ENCODE measurements around the gene CHD9NB. TPM values are rescaled to one million over a fixed set of nuclear protein-coding genes. Genes with fewer than 3 reads are reported as not detected.
A peak's percentile ranks its signal among the peaks of the same experiment; 100 is the strongest.

The CHD9NB gene
- 12.3 TPM for total RNA-seq (ENCODE audit: insufficient read depth, low replicate concordance)

- peak; percentile 79 for DNase-seq (ENCODE audit: low spot score)
Measured at GRCh38 chr16:53052519-53053501, at the start of gene CHD9NB. CHD9NB (minus strand) TSS chr16:53052897; CDS start chr16:53044158, 8,739 bp downstream.

GRCh38 chr16:53100889-53101288 lies 48.2 kb upstream of the CHD9NB start:
- no peak for DNase-seq (ENCODE audit: low spot score)

- no peak for DNase-seq (ENCODE audit: low spot score)
Measured at GRCh38 chr16:53100131-53100748, 47.5 kb upstream of the CHD9NB start.

- peak; percentile 95 for DNase-seq (ENCODE audit: low spot score)
Measured at GRCh38 chr16:53099318-53100130, 46.8 kb upstream of the CHD9NB start.

- peak; percentile 93 for DNase-seq (ENCODE audit: low spot score)
Measured at GRCh38 chr16:53098526-53099317, 46.0 kb upstream of the CHD9NB start.

DNA sequence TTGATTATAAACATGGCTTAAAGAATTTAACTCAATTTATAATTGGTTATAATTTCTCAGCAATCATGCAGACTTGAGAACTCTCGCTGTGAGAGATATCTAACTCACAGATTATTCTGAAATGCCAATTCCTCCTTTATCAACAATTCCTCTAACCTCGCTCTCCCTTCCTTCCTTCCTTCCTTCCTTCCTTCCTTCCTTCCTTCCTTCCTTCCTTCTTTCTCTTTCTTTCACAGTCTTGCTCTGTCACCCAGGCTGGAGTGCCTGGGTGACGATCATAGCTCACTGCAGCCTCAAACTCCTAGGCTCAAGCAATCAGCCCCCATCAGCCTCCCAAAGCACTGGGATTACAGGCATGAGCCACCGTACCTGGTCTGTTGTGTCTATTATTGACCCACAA lies 44.5 kb upstream of the CHD9NB start:
- DNase-seq (ENCODE audit: low spot score): no peak

GRCh38 chr16:53094013-53094630 lies 41.4 kb upstream of the CHD9NB start:
- peak; percentile 36 for DNase-seq (ENCODE audit: low spot score)

DNA sequence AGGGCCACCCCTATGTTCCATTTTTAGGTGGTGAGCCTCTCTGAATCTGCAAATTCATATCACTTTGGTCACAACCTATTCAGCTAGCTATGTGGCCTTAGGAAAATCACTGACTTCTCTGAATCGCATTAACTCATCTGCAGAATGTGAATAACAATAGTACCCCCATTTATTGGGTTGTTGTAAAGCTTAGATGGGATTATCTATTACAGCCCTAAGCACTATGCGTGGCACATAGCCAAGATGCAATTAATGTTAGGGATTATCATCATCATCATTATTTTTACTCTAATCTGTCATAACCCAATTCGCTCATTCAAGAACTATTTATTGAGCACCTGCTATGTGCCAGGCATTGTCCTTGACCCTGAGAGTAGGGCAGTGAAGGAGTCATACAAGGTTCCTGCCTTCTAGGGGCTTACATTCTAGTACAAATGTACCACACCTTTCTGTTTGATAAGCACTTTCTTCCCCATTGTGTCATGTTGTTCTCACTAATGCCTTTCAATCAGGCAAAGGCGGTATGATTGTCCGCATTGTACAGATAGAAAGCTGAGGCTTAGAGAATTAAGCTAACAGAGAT lies 40.6 kb upstream of the CHD9NB start:
- no peak for DNase-seq (ENCODE audit: low spot score)

DNA sequence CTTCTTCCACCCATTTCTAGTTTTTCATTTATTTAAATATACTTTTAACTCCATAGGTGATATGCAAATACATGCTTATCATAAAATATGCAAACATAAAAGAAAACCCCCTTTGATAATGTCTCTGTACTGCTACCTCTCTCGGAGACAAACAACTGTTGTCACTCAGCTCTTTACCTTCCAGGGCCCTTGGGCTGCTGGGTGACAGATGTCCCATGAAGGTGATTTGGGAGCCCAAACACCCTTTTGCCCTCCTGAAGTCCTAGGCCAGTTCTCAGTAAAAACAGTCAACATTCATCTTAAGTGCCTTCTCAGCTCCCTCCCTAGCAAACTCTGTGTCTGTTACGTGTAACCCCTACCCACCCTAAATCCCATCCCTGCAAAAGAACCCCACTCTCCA lies 39.6 kb upstream of the CHD9NB start:
- no peak for DNase-seq (ENCODE audit: low spot score)

- DNase-seq (ENCODE audit: low spot score): peak; percentile 78
Measured at GRCh38 chr16:53091466-53092211, 38.9 kb upstream of the CHD9NB start.

DNA sequence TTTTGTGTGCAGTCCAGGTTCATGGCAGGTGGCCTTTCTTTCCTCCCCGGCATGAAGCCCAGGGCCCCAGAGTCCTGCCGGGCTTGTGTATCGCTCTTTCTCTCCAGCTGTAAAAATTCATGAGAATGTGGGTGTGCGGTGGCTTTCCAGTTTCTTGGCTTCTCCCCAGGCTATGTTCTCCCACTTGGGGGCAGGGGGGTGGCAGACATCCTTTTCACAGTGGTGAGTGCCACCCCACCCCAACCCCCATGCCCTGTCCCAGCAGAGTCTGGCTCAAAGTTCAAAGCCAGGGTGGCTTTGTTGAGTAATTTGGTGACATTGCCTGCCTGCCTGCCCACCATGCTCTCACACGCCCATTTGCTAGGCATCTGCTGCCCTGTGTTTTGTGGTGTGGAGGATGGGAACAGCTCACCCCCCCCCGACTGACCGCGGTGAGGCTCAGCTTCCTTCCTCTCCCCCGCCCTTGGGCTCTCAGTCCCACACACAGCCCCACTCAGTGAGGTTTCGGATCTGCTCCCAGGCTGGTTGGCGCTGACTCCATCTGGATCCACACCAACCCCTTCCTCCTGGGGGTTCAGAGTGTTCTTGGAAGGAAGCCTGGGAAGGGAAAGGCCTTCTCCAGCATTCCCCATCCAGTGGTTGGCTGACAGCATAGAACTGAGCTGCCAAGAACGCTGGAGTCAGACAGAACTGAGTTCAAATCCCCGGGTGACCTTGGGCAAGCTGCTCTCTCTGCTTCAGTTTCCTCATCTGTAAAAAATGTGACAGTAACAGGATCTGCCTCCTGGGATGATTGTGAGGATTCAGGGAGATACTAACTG lies 38.1 kb upstream of the CHD9NB start:
- DNase-seq (ENCODE audit: low spot score): peak; percentile 90

DNA sequence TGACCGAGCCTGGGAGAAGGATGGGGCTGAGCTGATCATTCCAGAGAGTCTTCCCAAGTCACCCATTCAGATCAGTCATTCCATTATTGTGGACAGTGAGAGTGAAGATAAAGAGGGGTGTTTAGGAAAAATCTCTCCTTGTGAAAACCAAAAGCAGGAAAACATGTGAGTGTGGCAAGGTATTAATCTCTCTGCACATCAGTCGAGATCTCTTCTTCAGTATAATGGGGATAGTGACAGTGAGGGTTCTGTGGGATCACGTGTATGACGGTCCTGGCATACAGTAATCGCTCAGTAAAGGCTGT lies 37.5 kb upstream of the CHD9NB start:
- DNase-seq (ENCODE audit: low spot score): no peak

DNA sequence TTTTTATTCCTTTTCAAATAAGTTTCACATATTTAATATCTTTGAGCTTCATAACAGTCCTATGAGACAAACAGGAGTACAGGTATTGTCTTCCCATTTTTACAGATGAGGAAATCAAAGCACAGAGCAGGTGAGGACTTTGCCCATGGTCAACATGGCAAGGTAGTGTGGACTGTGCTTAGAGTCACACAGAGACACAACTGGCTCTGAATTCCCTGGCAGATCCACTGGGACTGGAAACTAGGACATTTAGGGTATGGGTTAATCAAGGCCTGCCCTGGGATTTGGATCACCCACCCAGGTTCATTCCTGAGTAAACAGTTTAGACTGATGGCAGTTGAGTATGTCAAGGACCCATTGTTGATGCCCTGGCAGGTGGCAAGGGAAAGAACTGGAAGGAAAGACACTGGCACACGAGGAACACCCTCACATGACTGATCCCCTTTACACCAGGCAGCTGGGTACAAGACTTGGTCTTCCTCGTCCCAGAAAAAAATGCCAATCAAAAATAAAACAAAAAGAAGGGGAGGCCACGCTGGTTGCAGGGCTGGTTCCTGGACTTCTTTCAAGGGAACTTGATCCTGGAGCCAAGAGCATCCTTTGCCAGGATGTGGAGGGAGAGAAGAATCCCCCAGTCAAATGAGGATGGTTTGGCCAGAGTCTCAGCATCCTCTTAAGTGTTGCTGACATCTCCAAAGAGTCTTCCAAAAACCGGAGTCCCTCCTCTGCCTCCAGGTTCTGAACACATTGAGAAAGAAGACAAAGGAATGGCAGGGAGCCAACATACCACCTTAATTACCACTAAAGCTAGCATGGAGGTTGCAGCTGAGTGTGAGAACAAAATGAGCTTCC lies 37.0 kb upstream of the CHD9NB start:
- no peak for DNase-seq (ENCODE audit: low spot score)

DNA sequence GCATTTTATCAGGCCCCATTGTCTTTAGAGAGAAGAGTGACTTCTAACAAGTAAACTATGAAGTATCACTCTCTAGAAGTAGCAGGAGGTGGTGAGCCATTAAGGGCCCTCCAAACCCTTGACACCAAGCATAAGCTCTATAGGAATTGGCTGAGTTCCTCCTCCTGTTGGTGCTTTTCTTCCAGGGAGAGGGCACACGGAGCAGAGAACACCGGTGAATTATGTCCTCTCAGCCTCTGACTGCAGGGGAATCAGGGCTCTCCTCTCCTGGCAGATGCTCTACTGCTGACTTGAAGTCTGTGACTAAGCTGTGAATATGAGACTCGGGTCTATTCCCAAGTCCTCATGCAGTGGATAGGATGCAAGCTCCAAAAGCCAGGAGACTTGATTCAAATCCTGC lies 34.4 kb upstream of the CHD9NB start:
- DNase-seq (ENCODE audit: low spot score): peak; percentile 34

DNA sequence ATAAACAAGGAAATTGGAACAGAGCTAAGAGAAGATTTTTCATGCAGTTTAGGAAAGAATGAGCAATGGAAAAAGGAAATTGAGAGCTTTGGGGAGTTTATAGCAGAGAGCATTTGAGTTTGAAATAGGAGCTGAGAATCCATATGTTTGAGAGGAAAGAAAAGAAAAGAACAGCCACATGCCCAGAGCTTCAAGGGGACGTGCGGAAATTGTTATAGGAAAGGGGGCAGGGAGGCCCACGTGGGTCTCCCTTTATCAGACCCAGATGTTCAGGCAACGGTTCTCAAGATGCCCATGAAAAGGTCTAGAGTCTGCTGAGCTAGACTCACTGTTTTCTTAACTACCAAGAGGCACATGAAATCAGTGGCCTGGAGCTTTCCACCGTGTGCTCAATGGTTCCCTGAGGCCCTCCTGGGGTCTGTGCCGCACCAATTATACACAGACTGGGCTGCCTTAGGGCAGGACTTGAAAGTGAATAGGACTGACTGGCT lies 33.3 kb upstream of the CHD9NB start:
- DNase-seq (ENCODE audit: low spot score): peak; percentile 72

GRCh38 chr16:53085369-53085843 lies 32.7 kb upstream of the CHD9NB start:
- DNase-seq (ENCODE audit: low spot score): peak; percentile 91

GRCh38 chr16:53084746-53085334 lies 32.1 kb upstream of the CHD9NB start:
- no peak for DNase-seq (ENCODE audit: low spot score)
